H1 (cell line): ENCODE data around the gene HIPK2. TPM values are rescaled to one million over a fixed set of nuclear protein-coding genes. Genes with fewer than 3 reads are reported as not detected.

Experiments
- CTCF ChIA-PET: fragments of 300-600 bp; sonication (Branson Sonifier 250); formaldehyde crosslinking; loops from one replicate; lab custom pipeline; 2021; ENCODE audit not compliant: partially characterized antibody; lab: Charles Lee
- POLR2A ChIA-PET: fragments of 300-600 bp; sonication (Branson Sonifier 250); formaldehyde crosslinking; loops from one replicate; lab custom pipeline; 2021; ENCODE audit warnings: inconsistent platforms; ENCODE audit not compliant: partially characterized antibody; lab: Charles Lee
- DNase-seq, 2 experiments: peaks; one replicate each; pipeline versions ENCODE4 v3.0.0 to v3.0.0-alpha.2; 2010 to 2022; ENCODE audit warnings: low spot score in 2 of 2, low read depth in 1 of 2, mixed read lengths in 1 of 2
- FAIRE-seq: peaks from 2 replicates; lab custom pipeline; 2011; peaks lifted over from hg19 to GRCh38; lab: Jason Lieb, UNC
- H2AFZ ChIP-seq: 2 replicates; pipeline ENCODE4 v1.8.1; 2012; ENCODE audit warnings: low read length, inconsistent platforms
- H2AK5ac ChIP-seq: 2 replicates; pipeline ENCODE4 v1.6.1; 2013; ENCODE audit warnings: low read depth, low read length
- H2BK120ac ChIP-seq: replicated peaks from 2 replicates; pipeline ENCODE3; 2013; ENCODE audit warnings: low read depth, low read length, inconsistent platforms
- H2BK12ac ChIP-seq: 2 replicates; pipeline ENCODE4 v1.6.1; 2013; ENCODE audit warnings: low read depth, low read length
- H2BK15ac ChIP-seq: 2 replicates; pipeline ENCODE4 v1.6.1; 2013; ENCODE audit warnings: low read length
- H2BK20ac ChIP-seq: 2 replicates; pipeline ENCODE4 v1.6.1; 2013; ENCODE audit warnings: low read length
- H2BK5ac ChIP-seq: 2 replicates; pipeline ENCODE4 v1.6.1; 2013; ENCODE audit warnings: low read depth, low read length
- H3K14ac ChIP-seq: 2 replicates; pipeline ENCODE4 v1.6.1; 2013; ENCODE audit warnings: inconsistent platforms; ENCODE audit not compliant: insufficient read length
- H3K18ac ChIP-seq: 2 replicates; pipeline ENCODE4 v1.6.1; 2013; ENCODE audit warnings: low read length; ENCODE audit errors: extremely low read depth
- H3K23ac ChIP-seq: 2 replicates; pipeline ENCODE4 v1.6.1; 2013; ENCODE audit warnings: inconsistent platforms; ENCODE audit not compliant: insufficient read length
- H3K23me2 ChIP-seq: 2 replicates; pipeline ENCODE4 v1.6.1; 2013; ENCODE audit warnings: low read depth, low read length
- H3K27ac ChIP-seq: 2 replicates; pipeline ENCODE4 v1.6.1; 2011; ENCODE audit warnings: low read depth, low read length, inconsistent platforms
- H3K27me3 ChIP-seq, 4 experiments: replicated peaks in 1 of 4; 1 replicate in 1 of 4; 2 replicates in 3 of 4; pipeline versions ENCODE4 v1.6.1 to v1.8.1; 2011 to 2013; ENCODE audit warnings: low read length in 3 of 4, mild to moderate bottlenecking in 3 of 4, inconsistent platforms in 2 of 4, mixed read lengths in 2 of 4, moderate library complexity in 1 of 4; ENCODE audit not compliant: control insufficient read depth in 3 of 4, insufficient read depth in 3 of 4; ENCODE audit errors: extremely low read depth in 1 of 4
- H3K36me3 ChIP-seq, 4 experiments: 2 replicates each; pipeline versions ENCODE4 v1.6.1 to v1.8.1; 2011 to 2013; ENCODE audit warnings: mild to moderate bottlenecking in 4 of 4, low read length in 3 of 4, moderate library complexity in 2 of 4, control low read depth in 1 of 4, inconsistent platforms in 1 of 4; ENCODE audit not compliant: insufficient read depth in 4 of 4, control insufficient read depth in 2 of 4
- H3K4ac ChIP-seq: replicated peaks from 2 replicates; pipeline ENCODE3; 2013; ENCODE audit warnings: low read length, low read depth, mixed read lengths, inconsistent platforms; ENCODE audit not compliant: insufficient read length
- H3K4me1 ChIP-seq, 4 experiments: replicated peaks in 1 of 4; 1 replicate in 1 of 4; 2 replicates in 3 of 4; pipeline versions ENCODE4 v1.6.1 to v1.8.1; 2011 to 2013; ENCODE audit warnings: low read length in 3 of 4, inconsistent platforms in 2 of 4, mixed read lengths in 1 of 4; ENCODE audit not compliant: insufficient read depth in 4 of 4, control insufficient read depth in 3 of 4
- H3K4me2 ChIP-seq, 2 experiments: 2 replicates each; pipeline versions ENCODE4 v1.6.1 to v1.8.1; 2011 to 2013; ENCODE audit warnings: low read depth in 2 of 2, low read length in 2 of 2, control low read depth in 1 of 2, inconsistent platforms in 1 of 2, mild to moderate bottlenecking in 1 of 2; ENCODE audit not compliant: insufficient read depth in 1 of 2
- H3K4me3 ChIP-seq, 4 experiments: fragments of 200-600, 300-600 bp in 1 of 4; sonication (generic), shearing (Covaris generic), sonication (Bioruptor Twin) in 1 of 4; 2 replicates each; pipeline versions ENCODE4 v1.5.1 to v1.8.1; 2011 to 2016; ENCODE audit warnings: low read length in 4 of 4, low read depth in 3 of 4, control low read depth in 2 of 4, inconsistent platforms in 2 of 4, mild to moderate bottlenecking in 2 of 4, mixed read lengths in 1 of 4, moderate library complexity in 1 of 4; ENCODE audit not compliant: insufficient read depth in 2 of 4; ENCODE audit errors: extremely low read depth in 1 of 4
- H3K56ac ChIP-seq: replicated peaks from 2 replicates; pipeline ENCODE3; 2013; ENCODE audit warnings: low read depth, mild to moderate bottlenecking, mixed read lengths, low read length, inconsistent platforms; ENCODE audit not compliant: insufficient read length
- H3K79me1 ChIP-seq: 2 replicates; pipeline ENCODE4 v1.6.1; 2013; ENCODE audit warnings: low read depth, low read length, control low read depth
- H3K79me2 ChIP-seq, 2 experiments: 2 replicates each; pipeline versions ENCODE4 v1.6.1 to v1.8.1; 2012 to 2013; ENCODE audit warnings: low read length in 2 of 2, mild to moderate bottlenecking in 2 of 2, inconsistent platforms in 1 of 2; ENCODE audit not compliant: insufficient read depth in 2 of 2, control insufficient read depth in 1 of 2
- H3K9ac ChIP-seq, 4 experiments: replicated peaks in 1 of 4; 1 replicate in 1 of 4; 2 replicates in 3 of 4; pipeline versions ENCODE4 v1.6.1 to v1.8.1; 2011 to 2013; ENCODE audit warnings: low read depth in 3 of 4, low read length in 3 of 4, control low read depth in 2 of 4, mild to moderate bottlenecking in 2 of 4, moderate library complexity in 2 of 4, inconsistent platforms in 1 of 4; ENCODE audit errors: extremely low read depth in 1 of 4
- H3K9me3 ChIP-seq, 2 experiments: 2 replicates each; pipeline versions ENCODE4 v1.6.1 to v1.8.1; 2012 to 2013; ENCODE audit warnings: mild to moderate bottlenecking in 2 of 2, moderate library complexity in 2 of 2, control low read depth in 1 of 2, inconsistent platforms in 1 of 2, low read depth in 1 of 2, low read length in 1 of 2, mixed read lengths in 1 of 2; ENCODE audit not compliant: insufficient read depth in 2 of 2
- H4K20me1 ChIP-seq, 2 experiments: replicated peaks in 1 of 2; 2 replicates each; pipeline versions ENCODE3 to v1.8.1; 2011 to 2013; ENCODE audit warnings: inconsistent platforms in 2 of 2, low read length in 2 of 2, mild to moderate bottlenecking in 1 of 2; ENCODE audit not compliant: insufficient read depth in 2 of 2, control insufficient read depth in 1 of 2
- H4K5ac ChIP-seq: 2 replicates; pipeline ENCODE4 v1.6.1; 2013; ENCODE audit warnings: low read length, low read depth, mixed read lengths, inconsistent platforms; ENCODE audit not compliant: insufficient read length
- H4K8ac ChIP-seq: 2 replicates; pipeline ENCODE4 v1.8.0; 2013; ENCODE audit warnings: mild to moderate bottlenecking, moderate library complexity, low read length, inconsistent platforms; ENCODE audit not compliant: insufficient read depth; ENCODE audit errors: extremely low read depth
- H4K91ac ChIP-seq: replicated peaks from 2 replicates; pipeline ENCODE3; 2013; ENCODE audit warnings: low read length, mixed read lengths, inconsistent platforms; ENCODE audit not compliant: insufficient read length
- BCL11A ChIP-seq, 2 experiments: IDR thresholded peaks; one replicate each; pipeline ENCODE4 v1.6.1; 2011; ENCODE audit warnings: low read depth in 2 of 2, low read length in 2 of 2, mild to moderate bottlenecking in 2 of 2
- CEBPB ChIP-seq: IDR thresholded peaks from 2 replicates; pipeline ENCODE4 v1.6.1; 2012; ENCODE audit warnings: low read depth, low read length
- CHD2 ChIP-seq: IDR thresholded peaks from 2 replicates; pipeline ENCODE4 v1.6.1; 2012; ENCODE audit warnings: low read length, improper control_type of control experiment
- CREB1 ChIP-seq: IDR thresholded peaks from 2 replicates; pipeline ENCODE4 v1.6.1; 2012; ENCODE audit warnings: inconsistent platforms
- E2F6 ChIP-seq: IDR thresholded peaks from 2 replicates; pipeline ENCODE4 v1.6.1; 2012; ENCODE audit warnings: inconsistent platforms
- GTF2F1 ChIP-seq: IDR thresholded peaks from 2 replicates; pipeline ENCODE4 v1.6.1; 2012; ENCODE audit warnings: low read depth, low read length, improper control_type of control experiment, borderline replicate concordance
- NANOG ChIP-seq: IDR thresholded peaks from 2 replicates; pipeline ENCODE4 v1.6.1; 2011; ENCODE audit warnings: low read length, low read depth, mild to moderate bottlenecking, inconsistent platforms; ENCODE audit not compliant: insufficient read depth, poor library complexity, severe bottlenecking
- SP1 ChIP-seq: IDR thresholded peaks from 2 replicates; pipeline ENCODE4 v1.6.1; 2011; ENCODE audit warnings: low read depth, low read length
- SP4 ChIP-seq: IDR thresholded peaks from 2 replicates; pipeline ENCODE4 v1.6.1; 2012; ENCODE audit warnings: low read length, inconsistent platforms
- TAF1 ChIP-seq: IDR thresholded peaks from 2 replicates; pipeline ENCODE4 v1.6.1; 2011; ENCODE audit warnings: mild to moderate bottlenecking, low read depth, low read length
- WGBS, 2 experiments: shearing (Covaris generic) in 1 of 2; methylation state at CpG; one replicate each; pipeline versions ENCODE4 v1.1.6 to v1.1.7; 2013 to 2015; ENCODE audit warnings: low lambda C conversion rate in 2 of 2, mixed read lengths in 2 of 2, inconsistent platforms in 1 of 2, low coverage in 1 of 2, missing lambda C conversion rate in 1 of 2; ENCODE audit not compliant: insufficient replicate concordance in 2 of 2, insufficient coverage in 1 of 2, insufficient read length in 1 of 2; ENCODE audit errors: extremely low coverage in 1 of 2, missing lambda C conversion rate in 1 of 2; 5-methylcytosine and 5-hydroxymethylcytosine counted together
- polyA plus RNA-seq, 7 experiments: library from polyadenylated mRNA; depleted of rRNA in 3 of 7; stranded (reverse) in 5 of 7; unstranded in 2 of 7; fragments of >200 nt in 5 of 7; fragments of 200-250 nt in 2 of 7; gene quantifications; 1 replicate in 5 of 7; 2 replicates in 1 of 7; 4 replicates in 1 of 7; pipeline versions ENCODE4 v1.2.1 to v1.2.3, GENCODE V29; 2011 to 2013; ENCODE audit warnings: missing spikeins in 2 of 7, mixed read lengths in 2 of 7
- total RNA-seq: library from RNA; stranded (reverse); fragmentation: NEBNext Ultra II Directional; extraction: Animal tissue kit (Norgen Biotek cat#: 25700); gene quantifications from 2 replicates; pipeline ENCODE4 v1.2.1, GENCODE V29; 2021
- TF ChIP-seq, protein P1 (sequence below): IDR thresholded peaks from 2 replicates; pipeline ENCODE4 v1.6.1; 2011; ENCODE audit warnings: low read depth, mild to moderate bottlenecking, low read length; ENCODE audit not compliant: insufficient read depth

Gene HIPK2
- total and polyA plus RNA-seq, 2 of the 8 experiments (the other 6 are each of a cell fraction or from before 2014, with no cell fraction given): 8.3 to 24.3 TPM

DNA sequence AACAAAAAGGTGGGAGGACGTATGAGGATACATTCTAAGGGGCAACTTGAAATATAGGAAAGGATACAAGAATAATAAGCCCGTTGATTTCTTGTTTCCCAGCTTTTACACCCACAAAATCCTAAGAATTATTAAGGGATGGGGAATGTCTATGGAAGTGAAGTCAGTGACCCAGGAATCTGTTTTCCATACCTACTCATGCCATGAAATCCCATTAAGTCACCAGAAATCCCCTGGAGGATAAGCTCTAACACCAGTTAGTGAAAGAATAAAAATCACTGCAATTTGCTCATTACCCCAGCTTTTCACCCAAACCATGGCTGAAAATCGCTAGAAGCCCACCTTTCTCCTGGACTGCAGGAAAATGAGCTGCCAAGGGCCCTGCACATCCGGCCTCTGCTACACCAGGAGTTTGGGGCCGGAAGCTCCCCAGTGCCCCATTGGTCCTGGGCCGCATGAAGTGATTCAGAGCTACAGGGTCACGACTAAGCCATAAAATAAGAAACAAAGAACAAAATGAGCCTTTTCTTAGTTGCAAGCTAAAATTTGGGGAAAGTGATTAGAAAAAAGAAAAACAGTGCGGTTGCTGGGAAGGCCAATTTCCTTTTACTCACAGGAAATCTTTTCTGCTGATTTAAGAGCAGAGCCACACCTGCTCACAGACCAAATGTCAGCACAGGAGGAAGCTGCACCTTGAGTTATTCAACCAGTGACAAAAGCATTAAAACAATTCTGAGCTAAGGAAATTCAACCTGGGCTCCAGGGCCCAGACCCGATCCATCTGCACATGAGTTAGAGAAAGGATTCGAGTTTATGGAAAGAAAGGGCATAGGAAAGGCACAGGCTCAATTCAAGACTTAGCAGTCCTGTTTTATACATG, 40.3 kb downstream of the HIPK2 start:
- Histone ChIP-seq H3K27ac (no peak overlapping the region), H3K9ac (peak overlapping the region in 1 of 4 experiments; percentile 37; a peak in 1 of 7 replicates)
- POLR2A ChIA-PET: interaction anchor here (0.5 kb wide), 1 partner anchor 34 kb away, joined by 3 read pairs; no protein-coding TSS in a partner anchor
- TF ChIP-seq, protein P1, sequence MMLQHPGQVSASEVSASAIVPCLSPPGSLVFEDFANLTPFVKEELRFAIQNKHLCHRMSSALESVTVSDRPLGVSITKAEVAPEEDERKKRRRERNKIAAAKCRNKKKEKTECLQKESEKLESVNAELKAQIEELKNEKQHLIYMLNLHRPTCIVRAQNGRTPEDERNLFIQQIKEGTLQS: no peak
- no peak for TF ChIP-seq CREB1
- no peak for TF ChIP-seq E2F6
- TF ChIP-seq GTF2F1: no peak
- TF ChIP-seq TAF1: no peak
- TF ChIP-seq SP1: no peak
- no peak for TF ChIP-seq CHD2
- TF ChIP-seq SP4: no peak
- TF ChIP-seq BCL11A (IDR thresholded peaks at IDR 0.05; ENCODE audit: low read depth in 2 of 2, low read length in 2 of 2): no peak
- no peak for TF ChIP-seq CEBPB
- no peak for TF ChIP-seq NANOG

More for the DNA sequence above, 40.3 kb downstream of the HIPK2 start:
- Histone ChIP-seq H2BK20ac (no peak overlapping the region), H3K9me3 (no peaks in the 10 kb centered on the region), H3K23me2 (no peaks in the 10 kb centered on the region), H3K4me2 (no peak overlapping the region), H3K79me1 (peaks cover 4% of the 10 kb centered on the region; the same call in 1 of the 2 replicates), H3K4me1 (no peaks in the 10 kb centered on the region), H4K91ac (no peak overlapping the region), H2BK15ac (no peak overlapping the region), H2BK5ac (no peak overlapping the region), H3K18ac (no peak overlapping the region), H4K8ac (no peak overlapping the region), H3K4ac (no peak overlapping the region), H2AFZ (no peak overlapping the region), H3K4me3 (no peak overlapping the region), H3K14ac (no peak overlapping the region), H3K27me3 (no peaks in the 10 kb centered on the region), H2AK5ac (no peak overlapping the region), H3K23ac (no peak overlapping the region), H3K79me2 (0 out of 4 replicates have a peak, but pooled peaks cover 0 to 5% of the 10 kb centered on the region in 2 experiments), H2BK12ac (no peak overlapping the region), H3K36me3 (no peaks in the 10 kb centered on the region), H4K20me1 (peaks cover 1 to 3% of the 10 kb centered on the region in 2 experiments), H3K56ac (no peak overlapping the region), H4K5ac (no peak overlapping the region), H2BK120ac (no peak overlapping the region)
- CTCF ChIA-PET: interaction anchor here (0.9 to 2.3 kb wide), 6 partner anchors 8 to 92 kb away, joined by 3 to 11 read pairs (median 4); no protein-coding TSS in a partner anchor
- WGBS, 2 experiments: 79% methylated on average over 10 of the region's 10 CpGs; no CpG with 5 or more reads in 1 of the 2 experiments
- FAIRE-seq: no peak
- no peak for DNase-seq
